ENCODE results near the gene SH3BP4. TPM values are rescaled to one million over a fixed set of nuclear protein-coding genes. Genes with fewer than 3 reads are reported as not detected.
A peak's percentile ranks its signal among the peaks of the same experiment; 100 is the strongest.

SH3BP4 gene
- total RNA-seq, 1 donor = 121 TPM

DNA sequence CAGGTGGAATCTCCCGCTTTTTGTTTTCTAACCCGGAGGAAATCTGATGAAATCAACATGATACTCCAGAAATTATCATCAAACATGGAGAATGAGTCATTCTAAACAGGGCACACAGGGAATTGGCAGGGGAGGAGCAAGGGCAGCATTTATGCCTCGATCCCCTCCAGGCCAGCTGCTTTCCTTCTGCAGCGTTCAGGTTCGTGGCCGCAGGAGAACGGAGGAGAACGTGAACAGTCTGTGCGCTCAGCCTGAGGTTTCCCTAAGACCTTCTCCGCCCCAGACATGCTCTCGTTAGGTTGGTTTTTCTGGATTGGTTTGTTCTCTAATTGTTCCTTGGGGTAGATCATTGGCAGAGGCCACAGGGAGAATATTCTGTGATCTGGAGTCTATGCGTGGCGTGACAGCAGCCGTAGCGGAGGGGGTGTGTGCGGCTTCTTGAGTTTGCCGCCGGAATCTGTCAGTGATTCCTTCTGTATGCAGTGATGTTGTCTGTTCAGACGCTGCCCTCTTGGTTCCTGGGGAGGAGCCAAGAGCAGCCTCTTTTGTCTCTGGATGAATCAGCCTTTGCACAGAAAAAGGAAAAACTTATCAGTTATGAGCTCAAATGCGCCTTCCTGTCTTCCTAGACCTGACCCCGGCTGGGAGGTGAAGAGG, 75.9 kb downstream of the SH3BP4 start:
- TF ChIP-seq, protein P1, sequence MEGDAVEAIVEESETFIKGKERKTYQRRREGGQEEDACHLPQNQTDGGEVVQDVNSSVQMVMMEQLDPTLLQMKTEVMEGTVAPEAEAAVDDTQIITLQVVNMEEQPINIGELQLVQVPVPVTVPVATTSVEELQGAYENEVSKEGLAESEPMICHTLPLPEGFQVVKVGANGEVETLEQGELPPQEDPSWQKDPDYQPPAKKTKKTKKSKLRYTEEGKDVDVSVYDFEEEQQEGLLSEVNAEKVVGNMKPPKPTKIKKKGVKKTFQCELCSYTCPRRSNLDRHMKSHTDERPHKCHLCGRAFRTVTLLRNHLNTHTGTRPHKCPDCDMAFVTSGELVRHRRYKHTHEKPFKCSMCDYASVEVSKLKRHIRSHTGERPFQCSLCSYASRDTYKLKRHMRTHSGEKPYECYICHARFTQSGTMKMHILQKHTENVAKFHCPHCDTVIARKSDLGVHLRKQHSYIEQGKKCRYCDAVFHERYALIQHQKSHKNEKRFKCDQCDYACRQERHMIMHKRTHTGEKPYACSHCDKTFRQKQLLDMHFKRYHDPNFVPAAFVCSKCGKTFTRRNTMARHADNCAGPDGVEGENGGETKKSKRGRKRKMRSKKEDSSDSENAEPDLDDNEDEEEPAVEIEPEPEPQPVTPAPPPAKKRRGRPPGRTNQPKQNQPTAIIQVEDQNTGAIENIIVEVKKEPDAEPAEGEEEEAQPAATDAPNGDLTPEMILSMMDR (IDR thresholded peaks at IDR 0.05; ENCODE audit: extremely low read depth, low read depth, low read length) = no peak
- H3K4me2 ChIP-seq (ENCODE audit: insufficient read depth, low read length) = peak overlapping the region; percentile 61
- H4K20me1 ChIP-seq (ENCODE audit: insufficient read depth, low read length) = peaks cover 67% of the 10 kb centered on the region
- peak; percentile 95 for DNase-seq (ENCODE audit: insufficient read length, low spot score, missing footprints)
- H3K4me3 ChIP-seq (ENCODE audit: insufficient read depth, low read length) = peak overlapping the region; percentile 4
- no peaks in the 10 kb centered on the region for H3K27me3 ChIP-seq (ENCODE audit: insufficient read depth, low read length)
- H2AFZ ChIP-seq (ENCODE audit: low read length) = no peak overlapping the region
- H3K79me2 ChIP-seq (ENCODE audit: insufficient read depth, low read length) = peaks cover 97% of the 10 kb centered on the region
- peaks cover 11% of the 10 kb centered on the region for H3K36me3 ChIP-seq (ENCODE audit: insufficient read depth, low read length)
- no peaks in the 10 kb centered on the region for H3K9me3 ChIP-seq (ENCODE audit: low read depth, low read length)
- H3K4me1 ChIP-seq (ENCODE audit: insufficient read depth, low read length) = peaks cover 57% of the 10 kb centered on the region
- H3K27ac ChIP-seq (ENCODE audit: low read depth, low read length) = peak overlapping the region; percentile 58

DNA sequence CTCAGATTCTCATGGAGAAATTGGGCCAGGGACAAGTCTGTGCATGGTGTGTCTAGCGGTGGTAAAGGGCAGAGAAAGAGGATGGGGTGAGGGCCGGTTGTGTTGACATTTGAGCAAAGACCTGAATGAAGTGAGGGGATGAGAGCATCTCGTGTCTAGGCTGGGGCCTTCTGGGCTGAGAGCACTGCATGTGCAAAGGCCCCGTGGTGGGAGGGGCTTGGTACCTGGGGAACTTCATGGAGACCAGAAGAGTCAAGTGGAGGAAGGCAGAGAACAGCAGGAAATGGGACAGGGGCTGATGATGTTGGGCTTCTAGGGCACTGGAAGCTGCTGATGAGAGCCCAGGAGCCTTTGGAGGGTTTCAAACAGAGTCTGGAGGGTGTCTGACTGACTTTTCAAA, 76.8 kb downstream of the SH3BP4 start:
- H3K27ac ChIP-seq (ENCODE audit: low read depth, low read length) = peak overlapping the region; percentile 58
- peaks cover 99% of the 10 kb centered on the region for H3K79me2 ChIP-seq (ENCODE audit: insufficient read depth, low read length)
- DNase-seq (ENCODE audit: insufficient read length, low spot score, missing footprints) = no peak
- no peaks in the 10 kb centered on the region for H3K27me3 ChIP-seq (ENCODE audit: insufficient read depth, low read length)
- peaks cover 76% of the 10 kb centered on the region for H4K20me1 ChIP-seq (ENCODE audit: insufficient read depth, low read length)
- H3K4me1 ChIP-seq (ENCODE audit: insufficient read depth, low read length) = peaks cover 48% of the 10 kb centered on the region
- no peak overlapping the region for H2AFZ ChIP-seq (ENCODE audit: low read length)
- TF ChIP-seq, protein P1 (IDR thresholded peaks at IDR 0.05; ENCODE audit: extremely low read depth, low read depth, low read length) = no peak
- no peaks in the 10 kb centered on the region for H3K9me3 ChIP-seq (ENCODE audit: low read depth, low read length)
- no peak overlapping the region for H3K4me3 ChIP-seq (ENCODE audit: insufficient read depth, low read length)
- H3K4me2 ChIP-seq (ENCODE audit: insufficient read depth, low read length) = no peak overlapping the region
- peaks cover 20% of the 10 kb centered on the region for H3K36me3 ChIP-seq (ENCODE audit: insufficient read depth, low read length)

DNA sequence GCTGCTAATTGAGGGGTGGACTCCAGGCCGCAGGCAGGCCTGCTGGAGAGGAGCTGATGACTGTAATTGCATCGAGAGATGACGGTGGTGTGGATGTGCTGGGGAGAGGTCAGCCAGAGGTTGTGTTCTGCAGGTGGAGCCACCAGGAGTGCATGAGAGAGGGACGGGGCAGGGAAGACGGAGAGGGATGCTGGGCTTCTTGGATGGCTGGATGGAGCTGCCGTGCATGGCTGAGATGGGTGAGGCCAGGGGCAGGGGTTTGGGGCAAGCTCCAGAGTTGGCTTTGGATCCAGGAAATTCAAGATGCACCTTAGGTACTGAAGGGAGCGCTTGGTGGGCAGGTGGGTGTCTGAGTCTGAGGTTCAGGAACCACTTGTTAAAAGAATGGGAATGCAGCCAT, 77.2 kb downstream of the SH3BP4 start:
- H3K4me2 ChIP-seq (ENCODE audit: insufficient read depth, low read length) = no peak overlapping the region
- H3K9me3 ChIP-seq (ENCODE audit: low read depth, low read length) = no peaks in the 10 kb centered on the region
- H3K4me3 ChIP-seq (ENCODE audit: insufficient read depth, low read length) = no peak overlapping the region
- TF ChIP-seq, protein P1 (IDR thresholded peaks at IDR 0.05; ENCODE audit: extremely low read depth, low read depth, low read length) = no peak
- H4K20me1 ChIP-seq (ENCODE audit: insufficient read depth, low read length) = peaks cover 80% of the 10 kb centered on the region
- no peak overlapping the region for H2AFZ ChIP-seq (ENCODE audit: low read length)
- peaks cover 99% of the 10 kb centered on the region for H3K79me2 ChIP-seq (ENCODE audit: insufficient read depth, low read length)
- H3K36me3 ChIP-seq (ENCODE audit: insufficient read depth, low read length) = peaks cover 21% of the 10 kb centered on the region
- no peaks in the 10 kb centered on the region for H3K27me3 ChIP-seq (ENCODE audit: insufficient read depth, low read length)
- no peak overlapping the region for H3K27ac ChIP-seq (ENCODE audit: low read depth, low read length)
- H3K4me1 ChIP-seq (ENCODE audit: insufficient read depth, low read length) = peaks cover 44% of the 10 kb centered on the region
- DNase-seq (ENCODE audit: insufficient read length, low spot score, missing footprints) = peak; percentile 53

DNA sequence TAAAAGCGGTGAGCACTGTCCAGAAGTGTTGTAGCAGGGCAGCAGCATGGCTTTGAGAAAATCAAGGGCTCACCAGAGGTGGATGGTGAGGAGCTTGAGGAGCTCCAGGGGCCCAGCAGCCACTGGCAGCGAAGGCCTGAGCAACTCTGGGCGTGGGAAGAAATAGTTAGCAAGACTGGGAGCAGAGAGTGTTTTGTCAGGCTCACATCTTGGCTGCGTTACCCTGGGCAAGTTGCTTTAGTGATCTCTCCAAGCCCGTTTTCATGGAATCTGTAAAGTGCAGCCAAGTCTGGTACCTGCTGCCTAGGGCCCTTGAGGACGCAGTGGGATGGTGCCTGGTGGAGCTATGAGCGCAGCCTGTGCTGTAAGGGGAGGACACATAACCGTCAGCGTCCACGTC, 78.3 kb downstream of the SH3BP4 start:
- no peak overlapping the region for H2AFZ ChIP-seq (ENCODE audit: low read length)
- no peaks in the 10 kb centered on the region for H3K9me3 ChIP-seq (ENCODE audit: low read depth, low read length)
- H3K79me2 ChIP-seq (ENCODE audit: insufficient read depth, low read length) = peaks cover 99% of the 10 kb centered on the region
- no peaks in the 10 kb centered on the region for H3K27me3 ChIP-seq (ENCODE audit: insufficient read depth, low read length)
- DNase-seq (ENCODE audit: insufficient read length, low spot score, missing footprints) = no peak
- peaks cover 30% of the 10 kb centered on the region for H3K36me3 ChIP-seq (ENCODE audit: insufficient read depth, low read length)
- no peak overlapping the region for H3K27ac ChIP-seq (ENCODE audit: low read depth, low read length)
- TF ChIP-seq, protein P1 (IDR thresholded peaks at IDR 0.05; ENCODE audit: extremely low read depth, low read depth, low read length) = no peak
- peaks cover 34% of the 10 kb centered on the region for H3K4me1 ChIP-seq (ENCODE audit: insufficient read depth, low read length)
- H3K4me2 ChIP-seq (ENCODE audit: insufficient read depth, low read length) = no peak overlapping the region
- H4K20me1 ChIP-seq (ENCODE audit: insufficient read depth, low read length) = peaks cover 89% of the 10 kb centered on the region
- no peak overlapping the region for H3K4me3 ChIP-seq (ENCODE audit: insufficient read depth, low read length)

All from osteoblast (primary cell).